HL-60 (cell line): ENCODE data around the gene RASSF5.

ENCODE experiments used
- DNase-seq, 2 experiments: peaks; one replicate each; pipeline ENCODE4 v3.0.0-alpha.2; 2010 to 2020; ENCODE audit warnings: low read depth in 1 of 2, low spot score in 1 of 2
- H3K27ac ChIP-seq: fragments of 250-450 bp; sonication (Bioruptor Pico); replicated peaks from 2 replicates; pipeline ENCODE4 v1.5.1; 2020; ENCODE audit warnings: mild to moderate bottlenecking, moderate library complexity
- H3K27me3 ChIP-seq: fragments of 250-450 bp; sonication (Bioruptor Pico); 2 replicates; pipeline ENCODE4 v1.5.1; 2021; ENCODE audit warnings: mild to moderate bottlenecking, moderate library complexity; ENCODE audit not compliant: insufficient read depth, poor library complexity, severe bottlenecking
- H3K4me3 ChIP-seq: replicated peaks from 2 replicates; pipeline ENCODE4 v1.5.1; 2011; ENCODE audit warnings: mild to moderate bottlenecking, control low read depth, low read length; ENCODE audit not compliant: insufficient read depth
- CTCF ChIP-seq: IDR thresholded peaks from one replicate; pipeline ENCODE4 v1.5.1; 2011; ENCODE audit warnings: low read length, control low read depth, inconsistent platforms; ENCODE audit not compliant: insufficient read depth
- GABPA ChIP-seq: IDR thresholded peaks from 2 replicates; pipeline ENCODE4 v1.6.1; 2012; ENCODE audit warnings: low read depth
- POLR2AphosphoS5 ChIP-seq: IDR thresholded peaks from 2 replicates; pipeline ENCODE4 v1.6.1; 2012; ENCODE audit warnings: low read depth
- REST ChIP-seq: IDR thresholded peaks from 2 replicates; pipeline ENCODE4 v1.6.1; 2012; ENCODE audit warnings: low read depth; ENCODE audit not compliant: insufficient replicate concordance
- SPI1 ChIP-seq: IDR thresholded peaks from 2 replicates; pipeline ENCODE4 v1.6.1; 2012; ENCODE audit warnings: low read depth, mild to moderate bottlenecking, borderline replicate concordance

RASSF5 gene

DNA sequence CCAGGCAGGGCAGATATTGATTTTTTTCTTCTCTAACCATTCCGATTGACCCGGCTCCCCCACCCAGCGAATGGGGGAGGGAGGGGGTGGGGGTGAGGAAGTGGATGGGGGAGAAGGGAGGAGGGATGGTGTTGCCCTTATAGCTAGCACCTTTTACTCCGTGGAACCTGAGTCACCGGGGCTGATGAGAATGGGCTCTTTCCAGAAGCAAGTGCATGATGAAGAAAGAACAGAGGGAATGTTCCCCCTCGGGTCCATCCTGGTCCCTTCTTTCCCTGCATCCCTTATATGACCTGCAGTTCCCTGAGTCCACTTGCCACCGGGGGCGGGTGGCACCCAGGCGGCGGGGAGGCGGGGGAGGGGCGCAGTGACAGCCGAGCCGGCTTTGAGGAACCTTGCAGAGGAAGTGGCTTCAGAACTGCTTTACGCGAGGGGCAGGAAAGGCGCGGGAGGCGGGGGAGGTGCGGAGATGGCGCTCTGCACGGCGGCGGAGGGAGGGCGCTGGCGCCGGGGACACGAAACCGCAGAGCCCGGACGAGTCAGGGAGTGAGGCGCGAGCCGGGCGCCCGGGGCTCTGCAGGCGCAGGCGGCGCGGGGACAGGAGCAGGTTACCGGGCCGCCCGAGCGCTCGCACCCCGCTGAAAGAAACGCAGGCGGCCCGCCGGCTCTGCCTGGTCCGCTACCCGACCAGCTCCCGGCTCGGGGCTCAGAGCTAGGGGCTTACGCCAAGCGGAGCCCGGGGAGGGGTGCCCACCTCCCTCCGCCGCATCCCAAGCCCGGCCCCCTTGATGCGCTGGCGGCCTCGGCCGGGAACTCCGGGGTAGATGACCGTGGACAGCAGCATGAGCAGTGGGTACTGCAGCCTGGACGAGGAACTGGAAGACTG is 49.7 kb downstream of the RASSF5 start:
- peak; percentile 53 for TF ChIP-seq REST
- TF ChIP-seq GABPA, result no peak
- TF ChIP-seq POLR2AphosphoS5, result peak; percentile 79; the same call in 1 of the 2 replicates
- peak; percentile 95 for TF ChIP-seq SPI1
- no peak for TF ChIP-seq CTCF
- H3K4me3 ChIP-seq, result peak overlapping the region; percentile 73
- H3K27me3 ChIP-seq, result no peaks in the 10 kb centered on the region
- peak; percentile 85 to 97 for DNase-seq
- peak overlapping the region; percentile 91 for H3K27ac ChIP-seq

DNA sequence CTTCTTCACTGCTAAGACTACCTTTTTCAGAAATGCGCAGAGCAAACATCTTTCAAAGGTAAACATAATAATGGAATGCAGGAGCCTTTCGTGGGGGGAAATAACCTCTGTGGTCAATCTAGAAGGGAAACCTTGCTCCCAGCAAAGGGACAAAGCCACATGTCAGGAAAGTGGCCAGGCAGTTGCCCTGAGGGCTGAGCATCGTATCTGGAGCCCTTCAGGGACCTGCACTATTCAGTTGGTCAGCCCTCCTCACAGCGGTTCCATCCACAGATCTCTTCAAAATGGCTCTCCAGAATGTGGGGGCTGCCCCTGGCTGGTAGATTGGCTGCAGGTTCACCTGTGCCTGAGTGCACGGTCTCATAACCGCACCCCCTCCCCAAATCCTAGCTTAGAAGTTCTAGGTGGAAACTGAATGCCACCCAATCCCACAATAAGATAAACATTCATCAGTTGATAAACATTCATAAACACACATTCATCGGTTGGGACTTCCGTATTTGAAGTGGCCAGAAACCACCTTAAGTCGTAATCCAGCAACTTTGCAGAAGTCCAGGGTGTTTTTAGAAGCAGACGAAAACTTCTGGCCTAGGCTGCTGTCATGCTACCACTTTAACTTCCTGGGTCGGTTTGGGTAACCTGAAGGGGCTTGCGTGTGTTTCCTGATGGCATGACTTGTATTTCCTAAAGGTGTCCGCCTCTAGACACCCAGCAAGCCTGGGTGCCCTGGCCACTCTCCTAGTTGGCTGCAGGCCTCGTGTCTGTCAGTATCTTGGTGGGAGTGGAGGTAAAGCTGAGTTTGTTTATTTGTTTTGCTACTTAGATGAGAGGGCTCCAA is 50.5 kb downstream of the RASSF5 start:
- DNase-seq, result peak; percentile 63 to 86
- TF ChIP-seq GABPA (no peak), POLR2AphosphoS5 (peak; percentile 50; the same call in 1 of the 2 replicates), CTCF (no peak), SPI1 (peak; percentile 94), REST (no peak)
- no peaks in the 10 kb centered on the region for H3K27me3 ChIP-seq
- H3K4me3 ChIP-seq, result peak overlapping the region; percentile 73
- H3K27ac ChIP-seq, result peak overlapping the region; percentile 91

GRCh38 chr1:206558794-206559671 is 51.7 kb downstream of the RASSF5 start:
- DNase-seq, result peak in 1 of 2 experiments; percentile 45
- Histone ChIP-seq H3K4me3 (peak overlapping the region; percentile 73), H3K27ac (peak overlapping the region; percentile 91), H3K27me3 (no peaks in the 10 kb centered on the region)
- TF ChIP-seq SPI1, result no peak
- no peak for TF ChIP-seq GABPA
- TF ChIP-seq POLR2AphosphoS5, result no peak
- TF ChIP-seq REST, result no peak
- TF ChIP-seq CTCF, result no peak
